Large intestine (tissue), 3 donors: ENCODE measurements around the gene ANKZF1. TPM values are rescaled to one million over a fixed set of nuclear protein-coding genes. Genes with fewer than 3 reads are reported as not detected.

ENCODE experiments used
- DNase-seq, 2 donors: peaks; one replicate each; pipeline versions ENCODE4 v3.0.0 to v3.0.0-alpha.2; 2013
- H3K27ac ChIP-seq: one replicate; pipeline ENCODE4 v1.5.1; 2013; ENCODE audit warnings: low read length
- H3K27me3 ChIP-seq: 2 replicates; pipeline ENCODE4 v1.6.1; 2013; ENCODE audit warnings: low read length; ENCODE audit not compliant: control insufficient read depth, insufficient read depth
- H3K36me3 ChIP-seq: 2 replicates; pipeline ENCODE4 v1.6.1; 2013; ENCODE audit warnings: low read length; ENCODE audit not compliant: control insufficient read depth, insufficient read depth
- H3K4me1 ChIP-seq: one replicate; pipeline ENCODE4 v1.6.1; 2013; ENCODE audit warnings: low read length; ENCODE audit not compliant: control insufficient read depth, insufficient read depth
- H3K4me3 ChIP-seq: one replicate; pipeline ENCODE4 v1.5.1; 2013; ENCODE audit warnings: low read length
- H3K9me3 ChIP-seq: one replicate; pipeline ENCODE4 v1.6.1; 2013; ENCODE audit warnings: mild to moderate bottlenecking, low read depth, low read length, moderate library complexity; ENCODE audit not compliant: control insufficient read depth
- WGBS: methylation state at CpG from one replicate; pipeline ENCODE4 v1.1.5; 2013; ENCODE audit warnings: low lambda C conversion rate; ENCODE audit not compliant: insufficient coverage; 5-methylcytosine and 5-hydroxymethylcytosine counted together
- polyA plus RNA-seq: library from polyadenylated mRNA; unstranded; fragments of 120-200 nt; gene quantifications from one replicate; pipeline ENCODE4 v1.2.1, GENCODE V29; 2013

Gene ANKZF1
- polyA plus RNA-seq, 1 donor = 65.8 TPM

DNA sequence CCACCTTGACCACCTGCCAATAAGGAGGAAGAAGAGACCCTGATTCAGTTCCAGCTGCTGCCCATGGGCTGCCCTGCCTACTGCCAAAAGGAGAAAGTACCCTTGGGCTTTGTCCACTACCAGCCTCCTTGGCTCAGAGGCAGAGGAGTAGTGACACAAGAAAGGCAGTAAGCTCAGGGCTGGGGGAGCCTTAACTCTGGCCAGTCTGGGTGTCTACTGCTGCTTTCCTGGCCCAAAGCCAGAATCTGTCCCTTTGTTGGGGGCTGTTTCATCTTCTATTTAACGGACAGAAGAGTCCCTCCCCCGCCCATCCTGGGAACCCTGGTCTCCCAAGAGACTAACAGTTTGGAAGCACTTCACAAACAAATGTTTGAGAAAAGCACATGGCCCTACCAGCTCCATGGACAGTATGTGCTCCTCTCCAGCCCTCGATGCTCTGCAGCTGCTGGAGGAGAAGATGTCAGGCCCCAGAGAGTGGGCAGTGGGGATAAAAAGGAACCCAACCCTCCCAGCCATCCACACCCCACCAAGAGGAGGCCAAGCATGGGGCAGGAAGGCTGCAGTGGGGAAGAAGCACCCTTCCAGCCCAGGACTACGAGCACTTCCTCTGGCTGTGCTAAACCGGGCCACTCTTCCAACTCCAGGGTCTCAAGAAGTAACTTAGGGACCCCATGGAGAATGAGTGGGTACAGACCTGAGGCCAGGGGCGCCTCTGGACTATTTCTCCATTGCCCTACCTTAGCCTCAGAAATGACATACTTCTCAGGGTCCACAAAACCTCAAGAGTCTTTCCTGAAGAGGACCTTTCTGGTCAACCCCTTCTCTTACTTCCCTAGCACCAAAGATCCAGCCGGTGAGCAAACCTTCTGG is 1.3 kb upstream of the ANKZF1 start:
- DNase-seq = no peak
- Histone ChIP-seq H3K27ac (peak overlapping the region; percentile 98), H3K27me3 (no peaks in the 10 kb centered on the region), H3K4me1 (peaks cover 17% of the 10 kb centered on the region), H3K4me3 (peak overlapping the region; percentile 99), H3K36me3 (peaks cover 47% of the 10 kb centered on the region), H3K9me3 (no peaks in the 10 kb centered on the region)
- WGBS = no CpG with 5 or more reads among the region's 7 CpGs

DNA sequence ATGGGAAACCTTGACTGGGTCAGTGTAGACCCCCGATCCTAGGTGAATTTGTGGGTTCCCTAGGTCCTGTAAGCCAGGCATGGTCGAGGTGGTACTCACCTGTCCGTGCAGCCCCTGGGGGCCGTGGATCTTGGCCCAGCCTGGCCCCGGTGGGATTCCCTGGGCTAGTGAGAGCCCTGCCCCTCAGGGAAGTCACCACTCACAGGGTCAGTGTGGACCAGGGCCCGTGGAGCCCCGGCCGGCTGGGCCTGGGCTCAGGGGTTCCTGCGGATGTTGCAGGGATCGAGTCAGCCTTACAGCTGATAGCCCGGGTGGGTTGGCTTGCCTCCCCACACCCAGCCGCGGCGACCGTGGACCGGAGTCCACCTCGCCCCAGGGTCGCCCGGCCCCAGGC is 698 bp upstream of the ANKZF1 start:
- no peaks in the 10 kb centered on the region for H3K27me3 ChIP-seq
- H3K36me3 ChIP-seq = peaks cover 47% of the 10 kb centered on the region
- peak overlapping the region; percentile 99 for H3K4me3 ChIP-seq
- no CpG with 5 or more reads among the region's 19 CpGs for whole genome bisulfite sequencing
- H3K27ac ChIP-seq = peak overlapping the region; percentile 98
- H3K9me3 ChIP-seq = no peaks in the 10 kb centered on the region
- DNase-seq = no peak
- peaks cover 17% of the 10 kb centered on the region for H3K4me1 ChIP-seq

DNA sequence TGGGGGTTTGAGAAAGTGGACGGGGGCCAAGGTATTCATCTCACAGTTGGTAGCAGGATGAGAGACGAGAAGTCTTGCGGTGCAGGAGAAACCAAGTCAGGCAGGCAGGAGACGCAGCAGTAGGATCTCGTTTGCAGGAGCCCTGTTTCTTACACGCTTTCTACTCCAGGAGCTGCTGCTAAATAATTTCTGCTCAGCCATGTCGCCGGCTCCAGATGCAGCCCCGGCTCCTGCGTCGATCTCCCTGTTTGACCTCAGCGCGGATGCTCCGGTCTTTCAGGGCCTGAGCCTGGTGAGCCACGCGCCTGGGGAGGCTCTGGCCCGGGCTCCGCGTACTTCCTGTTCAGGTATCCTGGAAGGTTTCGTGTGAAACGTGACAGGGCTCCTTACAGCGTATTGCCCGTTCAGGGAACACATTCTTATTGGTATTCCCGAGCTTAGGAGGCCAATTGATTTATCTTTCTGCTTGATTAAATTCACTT is 494 bp downstream of the ANKZF1 start:
- Histone ChIP-seq H3K4me1 (peaks cover 17% of the 10 kb centered on the region), H3K27ac (peak overlapping the region; percentile 98), H3K27me3 (no peaks in the 10 kb centered on the region), H3K9me3 (no peaks in the 10 kb centered on the region), H3K4me3 (peak overlapping the region; percentile 99), H3K36me3 (peaks cover 47% of the 10 kb centered on the region)
- 0% methylated on average over 2 of the region's 24 CpGs for WGBS
- DNase-seq = peak; percentile 76 to 85

GRCh38 chr2:219234331-219234730 is 4.7 kb downstream of the ANKZF1 start:
- H3K4me1 ChIP-seq = peaks cover 7% of the 10 kb centered on the region
- peaks cover 78% of the 10 kb centered on the region for H3K36me3 ChIP-seq
- DNase-seq = no peak
- no peak overlapping the region for H3K4me3 ChIP-seq
- H3K27ac ChIP-seq = no peak overlapping the region
- no peaks in the 10 kb centered on the region for H3K27me3 ChIP-seq
- H3K9me3 ChIP-seq = no peaks in the 10 kb centered on the region
- no CpG with 5 or more reads among the region's 3 CpGs for WGBS

GRCh38 chr2:219243291-219243761 is 13.7 kb downstream of the ANKZF1 start:
- peaks cover 29% of the 10 kb centered on the region for H3K36me3 ChIP-seq
- no CpG with 5 or more reads among the region's 28 CpGs for WGBS
- peak in 1 of 2 donors; percentile 76 for DNase-seq
- H3K4me1 ChIP-seq = peaks cover 29% of the 10 kb centered on the region
- peak overlapping the region; percentile 19 for H3K27ac ChIP-seq
- H3K27me3 ChIP-seq = no peaks in the 10 kb centered on the region
- peak overlapping the region; percentile 42 for H3K4me3 ChIP-seq
- H3K9me3 ChIP-seq = no peaks in the 10 kb centered on the region

DNA sequence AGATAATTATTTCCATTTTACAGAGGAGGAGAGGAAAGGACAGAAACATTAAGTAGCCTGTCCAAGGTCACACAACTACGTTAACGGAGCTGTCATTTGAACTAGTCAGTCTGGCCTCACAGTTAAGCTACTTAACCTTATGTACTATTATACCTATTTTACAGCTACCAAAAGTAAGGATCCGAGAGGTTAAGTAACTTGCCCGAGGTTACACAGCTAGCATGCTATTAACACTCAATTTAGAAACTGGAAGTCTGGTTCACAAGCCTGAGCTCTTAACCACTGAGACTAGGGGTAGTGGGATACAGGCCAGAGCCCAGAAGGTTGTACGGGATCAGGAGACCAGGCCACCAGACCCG is 15.2 kb downstream of the ANKZF1 start:
- H3K27ac ChIP-seq = peak overlapping the region; percentile 82
- H3K36me3 ChIP-seq = peaks cover 16% of the 10 kb centered on the region
- H3K4me3 ChIP-seq = peak overlapping the region; percentile 98
- no peaks in the 10 kb centered on the region for H3K27me3 ChIP-seq
- DNase-seq = no peak
- WGBS = no CpG with 5 or more reads among the region's 6 CpGs
- peaks cover 43% of the 10 kb centered on the region for H3K4me1 ChIP-seq
- no peaks in the 10 kb centered on the region for H3K9me3 ChIP-seq

GRCh38 chr2:219245148-219245898 is 15.7 kb downstream of the ANKZF1 start, which contains the start of the genes GLB1L and STK16:
Gene GLB1L (minus strand): TSS chr2:219245444. CDS start chr2:219243573, 1,871 bp downstream.
Gene STK16 (plus strand): TSS chr2:219245479. CDS start chr2:219246000, 521 bp downstream.
- Histone ChIP-seq H3K4me1 (peaks cover 48% of the 10 kb centered on the region), H3K27ac (peak within 1 kb of the TSS; percentile 82)
- no CpG with 5 or more reads among the region's 46 CpGs for WGBS

GRCh38 chr2:219245899-219246230 is 16.3 kb downstream of the ANKZF1 start:
- Histone ChIP-seq H3K36me3 (peaks cover 16% of the 10 kb centered on the region), H3K4me1 (peaks cover 53% of the 10 kb centered on the region), H3K27ac (peak overlapping the region; percentile 82), H3K9me3 (no peaks in the 10 kb centered on the region), H3K27me3 (no peaks in the 10 kb centered on the region), H3K4me3 (peak overlapping the region; percentile 98)
- no peak for DNase-seq
- WGBS = no CpG with 5 or more reads among the region's 10 CpGs

More at GRCh38 chr2:219245148-219245898, 15.7 kb downstream of the ANKZF1 start, which contains the start of the genes GLB1L and STK16:
- H3K9me3 ChIP-seq = no peaks in the 10 kb centered on the region
- H3K4me3 ChIP-seq = peak within 1 kb of the TSS; percentile 98
- no peaks in the 10 kb centered on the region for H3K27me3 ChIP-seq
- H3K36me3 ChIP-seq = peaks cover 14% of the 10 kb centered on the region
- peak; percentile 92 to 93 for DNase-seq

DNA sequence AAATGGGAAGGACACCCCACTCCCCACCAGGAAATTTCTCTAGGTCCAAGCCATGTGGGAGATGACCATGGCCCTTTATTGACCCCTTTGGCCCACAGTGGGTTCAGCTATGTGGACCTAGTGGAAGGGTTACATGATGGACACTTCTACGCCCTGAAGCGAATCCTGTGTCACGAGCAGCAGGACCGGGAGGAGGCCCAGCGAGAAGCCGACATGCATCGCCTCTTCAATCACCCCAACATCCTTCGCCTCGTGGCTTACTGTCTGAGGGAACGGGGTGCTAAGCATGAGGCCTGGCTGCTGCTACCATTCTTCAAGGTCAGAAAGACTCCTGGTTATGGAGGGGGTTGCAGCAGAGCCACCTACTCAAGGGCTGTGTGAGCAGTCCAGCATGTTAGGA is 17.0 kb downstream of the ANKZF1 start:
- Histone ChIP-seq H3K9me3 (no peaks in the 10 kb centered on the region), H3K36me3 (peaks cover 18% of the 10 kb centered on the region), H3K4me1 (peaks cover 54% of the 10 kb centered on the region), H3K4me3 (no peak overlapping the region), H3K27me3 (no peaks in the 10 kb centered on the region), H3K27ac (no peak overlapping the region)
- no peak for DNase-seq
- no CpG with 5 or more reads among the region's 10 CpGs for WGBS
